CD4-positive, CD25-positive, alpha-beta regulatory T cell (primary cell): ENCODE measurements around the gene SST. TPM values are rescaled to one million over a fixed set of nuclear protein-coding genes. Genes with fewer than 3 reads are reported as not detected.

Experiments
- ATAC-seq, 2 donors: fragments of 150-1000 bp; cut with Tn5 transposase; one replicate each; pipeline ENCODE4 v1.10.0; 2021; ENCODE audit warnings: low read depth in 2 of 2, moderate number of reproducible peaks in 2 of 2, moderate library complexity in 1 of 2
- DNase-seq, 3 donors: peaks; one replicate each; pipeline versions ENCODE4 v3.0.0 to v3.0.0-alpha.2; 2012 to 2022; ENCODE audit warnings: mixed read lengths in 1 of 3
- H3K27ac ChIP-seq: one replicate; pipeline ENCODE4 v1.7.0; 2013; ENCODE audit warnings: mild to moderate bottlenecking, low read length; ENCODE audit not compliant: insufficient read depth, poor library complexity, severe bottlenecking
- H3K27me3 ChIP-seq: one replicate; pipeline ENCODE4 v1.7.0; 2013; ENCODE audit warnings: low read length; ENCODE audit not compliant: control insufficient read depth, insufficient read depth
- H3K36me3 ChIP-seq: one replicate; pipeline ENCODE4 v1.7.0; 2013; ENCODE audit warnings: mild to moderate bottlenecking, low read length, moderate library complexity; ENCODE audit not compliant: control insufficient read depth, insufficient read depth
- H3K4me1 ChIP-seq: 2 replicates; pipeline ENCODE4 v1.7.0; 2013; ENCODE audit warnings: mild to moderate bottlenecking, low read length; ENCODE audit not compliant: insufficient read depth, control insufficient read depth, poor library complexity, severe bottlenecking
- H3K4me3 ChIP-seq: one replicate; pipeline ENCODE4 v1.7.0; 2013; ENCODE audit warnings: low read depth, mild to moderate bottlenecking, low read length, moderate library complexity
- H3K9me3 ChIP-seq, 2 experiments: 1 replicate in 1 of 2; 2 replicates in 1 of 2; pipeline ENCODE4 v1.7.0; 2013; ENCODE audit warnings: low read length in 2 of 2, mild to moderate bottlenecking in 1 of 2, moderate library complexity in 1 of 2; ENCODE audit not compliant: control insufficient read depth in 2 of 2
- H3K27ac Mint-ChIP-seq, 3 donors: one replicate each; pipeline ENCODE4 v1.8.0; 2020 to 2022; ENCODE audit warnings: mild to moderate bottlenecking in 3 of 3, mixed read lengths in 3 of 3, moderate library complexity in 2 of 3
- H3K27me3 Mint-ChIP-seq: one replicate; pipeline ENCODE4 v1.8.0; 2022; ENCODE audit warnings: mild to moderate bottlenecking, mixed read lengths
- H3K36me3 Mint-ChIP-seq: one replicate; pipeline ENCODE4 v1.8.0; 2020; ENCODE audit warnings: mixed read lengths
- H3K4me1 Mint-ChIP-seq, 4 donors: one replicate each; pipeline ENCODE4 v1.8.0; 2020 to 2022; ENCODE audit warnings: mixed read lengths in 4 of 4, mild to moderate bottlenecking in 1 of 4
- H3K4me3 Mint-ChIP-seq, 4 donors: one replicate each; pipeline ENCODE4 v1.8.0; 2020 to 2022; ENCODE audit warnings: mild to moderate bottlenecking in 4 of 4, mixed read lengths in 4 of 4, moderate library complexity in 3 of 4
- H3K9me3 Mint-ChIP-seq, 7 donors: one replicate each; pipeline ENCODE4 v1.8.0; 2020 to 2022; ENCODE audit warnings: mixed read lengths in 7 of 7, mild to moderate bottlenecking in 3 of 7, moderate library complexity in 2 of 7
- polyA plus RNA-seq, 4 donors: library from polyadenylated mRNA; unstranded; fragments of 300-500 nt; fragmentation: Illumina TruSeq; gene quantifications; one replicate each; pipeline ENCODE4 v1.2.3, GENCODE V29; 2021
- total RNA-seq: library from RNA; stranded (reverse); gene quantifications from one replicate; pipeline ENCODE4 v1.2.3, GENCODE V29; 2022

The SST gene
- total and polyA plus RNA-seq, 5 donors from 2014 or later = not detected

GRCh38 chr3:187708696-187709095 lies 38.5 kb upstream of the SST start:
- H3K4me1 ChIP-seq = no peaks in the 10 kb centered on the region
- H3K27ac ChIP-seq = no peak overlapping the region
- no peak overlapping the region for H3K4me3 ChIP-seq
- Mint-ChIP-seq H3K27me3 (peaks cover 6% of the 10 kb centered on the region), H3K4me1 (peaks cover 0 to 2% (median 0%) of the 10 kb centered on the region in 4 donors), H3K9me3 (no peaks in the 10 kb centered on the region), H3K4me3 (no peak overlapping the region), H3K27ac (no peak overlapping the region), H3K36me3 (no peaks in the 10 kb centered on the region)
- no peaks in the 10 kb centered on the region for H3K9me3 ChIP-seq
- DNase-seq (no peak), ATAC-seq (no peak)
- H3K36me3 ChIP-seq = no peaks in the 10 kb centered on the region
- no peaks in the 10 kb centered on the region for H3K27me3 ChIP-seq

GRCh38 chr3:187706971-187707370 lies 36.8 kb upstream of the SST start:
- Mint-ChIP-seq H3K36me3 (no peaks in the 10 kb centered on the region), H3K9me3 (no peaks in the 10 kb centered on the region), H3K27me3 (peaks cover 6% of the 10 kb centered on the region), H3K4me1 (no peaks in the 10 kb centered on the region), H3K27ac (no peak overlapping the region), H3K4me3 (no peak overlapping the region)
- H3K36me3 ChIP-seq = no peaks in the 10 kb centered on the region
- H3K4me1 ChIP-seq = no peaks in the 10 kb centered on the region
- ATAC-seq (no peak), DNase-seq (no peak)
- H3K27ac ChIP-seq = no peak overlapping the region
- H3K9me3 ChIP-seq = no peaks in the 10 kb centered on the region
- no peak overlapping the region for H3K4me3 ChIP-seq
- no peaks in the 10 kb centered on the region for H3K27me3 ChIP-seq

- no peaks in the 10 kb centered on the region for H3K4me1 Mint-ChIP-seq
- H3K4me3 Mint-ChIP-seq = no peak overlapping the region
- Histone ChIP-seq H3K4me1 (no peaks in the 10 kb centered on the region), H3K4me3 (no peak overlapping the region), H3K36me3 (no peaks in the 10 kb centered on the region), H3K27me3 (no peaks in the 10 kb centered on the region), H3K27ac (no peak overlapping the region), H3K9me3 (no peaks in the 10 kb centered on the region)
- no peaks in the 10 kb centered on the region for H3K36me3 Mint-ChIP-seq
- no peak for ATAC-seq
- H3K9me3 Mint-ChIP-seq = no peaks in the 10 kb centered on the region
- peaks cover 11% of the 10 kb centered on the region for H3K27me3 Mint-ChIP-seq
- no peak overlapping the region for H3K27ac Mint-ChIP-seq
- DNase-seq = no peak
Measured at GRCh38 chr3:187705164-187705563, 35.0 kb upstream of the SST start.

GRCh38 chr3:187702507-187703033 lies 32.4 kb upstream of the SST start, which contains the start of gene RTP2:
TSS of gene RTP2 (minus strand) at chr3:187702557. CDS start at chr3:187702128, 429 bp downstream.
- no peaks in the 10 kb centered on the region for H3K9me3 ChIP-seq
- Mint-ChIP-seq H3K9me3 (no peaks in the 10 kb centered on the region), H3K27me3 (peaks cover 12% of the 10 kb centered on the region), H3K36me3 (no peaks in the 10 kb centered on the region), H3K4me1 (no peaks in the 10 kb centered on the region), H3K27ac (no peak within 1 kb of the TSS), H3K4me3 (no peak within 1 kb of the TSS)
- no peaks in the 10 kb centered on the region for H3K4me1 ChIP-seq
- no peaks in the 10 kb centered on the region for H3K27me3 ChIP-seq
- no peak for DNase-seq
- H3K27ac ChIP-seq = no peak within 1 kb of the TSS
- H3K4me3 ChIP-seq = no peak within 1 kb of the TSS
- no peak for ATAC-seq
- no peaks in the 10 kb centered on the region for H3K36me3 ChIP-seq

GRCh38 chr3:187700249-187700648 lies 30.1 kb upstream of the SST start:
- Mint-ChIP-seq H3K4me1 (no peaks in the 10 kb centered on the region), H3K9me3 (no peaks in the 10 kb centered on the region), H3K27ac (peak overlapping the region in 1 of 3 donors; percentile 23), H3K4me3 (no peak overlapping the region), H3K27me3 (peaks cover 14% of the 10 kb centered on the region), H3K36me3 (no peaks in the 10 kb centered on the region)
- H3K9me3 ChIP-seq = no peaks in the 10 kb centered on the region
- H3K4me1 ChIP-seq = no peaks in the 10 kb centered on the region
- DNase-seq (no peak), ATAC-seq (no peak)
- H3K27ac ChIP-seq = no peak overlapping the region
- no peak overlapping the region for H3K4me3 ChIP-seq
- H3K27me3 ChIP-seq = no peaks in the 10 kb centered on the region
- H3K36me3 ChIP-seq = no peaks in the 10 kb centered on the region

- Mint-ChIP-seq H3K4me1 (no peaks in the 10 kb centered on the region), H3K4me3 (no peak overlapping the region), H3K27ac (no peak overlapping the region), H3K36me3 (no peaks in the 10 kb centered on the region), H3K27me3 (peaks cover 15% of the 10 kb centered on the region), H3K9me3 (peaks cover 0 to 2% (median 0%) of the 10 kb centered on the region in 7 donors)
- ATAC-seq (no peak), DNase-seq (no peak)
- Histone ChIP-seq H3K27me3 (no peaks in the 10 kb centered on the region), H3K9me3 (no peaks in the 10 kb centered on the region), H3K4me3 (no peak overlapping the region), H3K36me3 (no peaks in the 10 kb centered on the region), H3K27ac (no peak overlapping the region), H3K4me1 (no peaks in the 10 kb centered on the region)
Measured at GRCh38 chr3:187698499-187699399, 28.6 kb upstream of the SST start.

GRCh38 chr3:187696021-187696420 lies 25.8 kb upstream of the SST start:
- Mint-ChIP-seq H3K36me3 (no peaks in the 10 kb centered on the region), H3K27ac (no peak overlapping the region), H3K4me3 (no peak overlapping the region), H3K27me3 (peaks cover 15% of the 10 kb centered on the region), H3K4me1 (no peaks in the 10 kb centered on the region), H3K9me3 (peaks cover 0 to 2% (median 0%) of the 10 kb centered on the region in 7 donors)
- H3K4me3 ChIP-seq = no peak overlapping the region
- H3K4me1 ChIP-seq = no peaks in the 10 kb centered on the region
- no peaks in the 10 kb centered on the region for H3K27me3 ChIP-seq
- DNase-seq = no peak
- H3K36me3 ChIP-seq = no peaks in the 10 kb centered on the region
- peak in 1 of 2 donors; percentile 12 for ATAC-seq
- H3K9me3 ChIP-seq = no peaks in the 10 kb centered on the region
- H3K27ac ChIP-seq = no peak overlapping the region
